KOPT-K1 (cell line): ENCODE results near the gene LCNL1.
"Not testable (repeated sequence)": the region's sequence is repeated elsewhere in the genome, so short reads cannot be mapped to it uniquely, and the experiment has no call there.

Experiments used
- H3K27ac ChIP-seq: fragments of 200-600 bp; sonication (generic); 2 replicates; pipeline ENCODE4 v1.5.1; 2016; ENCODE audit warnings: antibody characterized with exemption, mild to moderate bottlenecking, low read depth, low read length; ENCODE audit not compliant: poor library complexity, severe bottlenecking
- H3K36me3 ChIP-seq: fragments of 200-600 bp; sonication (generic); 2 replicates; pipeline ENCODE4 v1.5.1; 2017; ENCODE audit warnings: antibody characterized with exemption, mild to moderate bottlenecking, low read length, moderate library complexity; ENCODE audit not compliant: insufficient read depth
- H3K9me3 ChIP-seq: fragments of 200-600 bp; sonication (generic); 2 replicates; pipeline ENCODE4 v1.5.1; 2017; ENCODE audit warnings: antibody characterized with exemption, low read length, mild to moderate bottlenecking; ENCODE audit not compliant: insufficient read depth, poor library complexity, severe bottlenecking

LCNL1 gene

GRCh38 chr9:136997830-136998234 lies 15.0 kb downstream of the LCNL1 start:
- H3K9me3 ChIP-seq: no peaks in the 10 kb centered on the region
- no peak overlapping the region for H3K27ac ChIP-seq
- H3K36me3 ChIP-seq: peaks cover 13% of the 10 kb centered on the region; the same call in 1 of the 2 replicates

- no peaks in the 10 kb centered on the region for H3K36me3 ChIP-seq
- H3K9me3 ChIP-seq: no peaks in the 10 kb centered on the region
- no peak overlapping the region for H3K27ac ChIP-seq
These were observed 17.6 kb downstream of the LCNL1 start for GRCh38 chr9:137000177-137000930.

- H3K27ac ChIP-seq: no peak overlapping the region
- H3K9me3 ChIP-seq: no peaks in the 10 kb centered on the region
- no peaks in the 10 kb centered on the region for H3K36me3 ChIP-seq
These were observed 19.3 kb downstream of the LCNL1 start for GRCh38 chr9:137001857-137002645.

- H3K36me3 ChIP-seq: no peaks in the 10 kb centered on the region
- no peaks in the 10 kb centered on the region for H3K9me3 ChIP-seq
- H3K27ac ChIP-seq: no peak overlapping the region
These were observed 19.9 kb downstream of the LCNL1 start for GRCh38 chr9:137002646-137003041.

- not testable (repeated sequence) for H3K9me3 ChIP-seq, H3K27ac ChIP-seq, H3K36me3 ChIP-seq
These were observed 21.5 kb downstream of the LCNL1 start for GRCh38 chr9:137004285-137004684.

GRCh38 chr9:137006116-137007003 lies 23.6 kb downstream of the LCNL1 start:
- Histone ChIP-seq H3K9me3 (no peaks in the 10 kb centered on the region), H3K36me3 (no peaks in the 10 kb centered on the region), H3K27ac (no peak overlapping the region)

- no peaks in the 10 kb centered on the region for H3K36me3 ChIP-seq
- H3K27ac ChIP-seq: no peak overlapping the region
These were observed 24.5 kb downstream of the LCNL1 start for GRCh38 chr9:137007108-137007815.

GRCh38 chr9:137007816-137008270 lies 25.1 kb downstream of the LCNL1 start:
- Histone ChIP-seq H3K27ac (no peak overlapping the region), H3K9me3 (no peaks in the 10 kb centered on the region), H3K36me3 (no peaks in the 10 kb centered on the region)

More at GRCh38 chr9:137007108-137007815, 24.5 kb downstream of the LCNL1 start:
- H3K9me3 ChIP-seq: no peaks in the 10 kb centered on the region

GRCh38 chr9:137008312-137008711 lies 25.5 kb downstream of the LCNL1 start:
- H3K27ac ChIP-seq: no peak overlapping the region
- no peaks in the 10 kb centered on the region for H3K9me3 ChIP-seq
- H3K36me3 ChIP-seq: no peaks in the 10 kb centered on the region

GRCh38 chr9:137009217-137009616 lies 26.4 kb downstream of the LCNL1 start:
- Histone ChIP-seq H3K27ac (no peak overlapping the region), H3K9me3 (no peaks in the 10 kb centered on the region), H3K36me3 (no peaks in the 10 kb centered on the region)

GRCh38 chr9:137009938-137010732 lies 27.3 kb downstream of the LCNL1 start:
- no peaks in the 10 kb centered on the region for H3K9me3 ChIP-seq
- H3K36me3 ChIP-seq: no peaks in the 10 kb centered on the region
- H3K27ac ChIP-seq: no peak overlapping the region

- Histone ChIP-seq H3K27ac (no peak overlapping the region), H3K9me3 (no peaks in the 10 kb centered on the region), H3K36me3 (no peaks in the 10 kb centered on the region)
These were observed 28.4 kb downstream of the LCNL1 start for GRCh38 chr9:137011156-137011555.

- H3K27ac ChIP-seq: no peak overlapping the region
- no peaks in the 10 kb centered on the region for H3K9me3 ChIP-seq
- H3K36me3 ChIP-seq: no peaks in the 10 kb centered on the region
These were observed 29.3 kb downstream of the LCNL1 start for GRCh38 chr9:137011907-137012675.
